ENCODE measurements around the gene MVB12B.

GRCh38 chr9:126509718-126510117 is 183.1 kb downstream of the MVB12B start:
- no peak for TF ChIP-seq POLR2A (IDR thresholded peaks at IDR 0.05)
- TF ChIP-seq, protein P1, sequence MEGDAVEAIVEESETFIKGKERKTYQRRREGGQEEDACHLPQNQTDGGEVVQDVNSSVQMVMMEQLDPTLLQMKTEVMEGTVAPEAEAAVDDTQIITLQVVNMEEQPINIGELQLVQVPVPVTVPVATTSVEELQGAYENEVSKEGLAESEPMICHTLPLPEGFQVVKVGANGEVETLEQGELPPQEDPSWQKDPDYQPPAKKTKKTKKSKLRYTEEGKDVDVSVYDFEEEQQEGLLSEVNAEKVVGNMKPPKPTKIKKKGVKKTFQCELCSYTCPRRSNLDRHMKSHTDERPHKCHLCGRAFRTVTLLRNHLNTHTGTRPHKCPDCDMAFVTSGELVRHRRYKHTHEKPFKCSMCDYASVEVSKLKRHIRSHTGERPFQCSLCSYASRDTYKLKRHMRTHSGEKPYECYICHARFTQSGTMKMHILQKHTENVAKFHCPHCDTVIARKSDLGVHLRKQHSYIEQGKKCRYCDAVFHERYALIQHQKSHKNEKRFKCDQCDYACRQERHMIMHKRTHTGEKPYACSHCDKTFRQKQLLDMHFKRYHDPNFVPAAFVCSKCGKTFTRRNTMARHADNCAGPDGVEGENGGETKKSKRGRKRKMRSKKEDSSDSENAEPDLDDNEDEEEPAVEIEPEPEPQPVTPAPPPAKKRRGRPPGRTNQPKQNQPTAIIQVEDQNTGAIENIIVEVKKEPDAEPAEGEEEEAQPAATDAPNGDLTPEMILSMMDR (IDR thresholded peaks at IDR 0.05): no peak
